OCI-LY1 (cell line): ENCODE measurements around the gene GFI1B.

ENCODE experiments used
- H2AFZ ChIP-seq: fragments of 200-600 bp; sonication (generic), shearing (Covaris generic); 2 replicates; pipeline ENCODE4 v1.6.0; 2014; ENCODE audit warnings: antibody characterized with exemption, mild to moderate bottlenecking, low read length
- H3F3A ChIP-seq: fragments of 200-600 bp; sonication (generic), shearing (Covaris generic); 2 replicates; pipeline ENCODE4 v1.6.0; 2014; ENCODE audit warnings: mild to moderate bottlenecking, antibody characterized with exemption, low read length, moderate library complexity; ENCODE audit not compliant: insufficient read depth
- H3K27ac ChIP-seq: fragments of 200-600 bp; sonication (generic); 2 replicates; pipeline ENCODE4 v1.5.1; 2014; ENCODE audit warnings: low read length, mixed run types, mild to moderate bottlenecking, low read depth; ENCODE audit not compliant: poor library complexity, severe bottlenecking
- H3K27me3 ChIP-seq: fragments of 200-600 bp; sonication (generic); 2 replicates; pipeline ENCODE4 v1.6.0; 2014; ENCODE audit warnings: antibody characterized with exemption, mild to moderate bottlenecking, low read length, moderate library complexity; ENCODE audit not compliant: insufficient read depth
- H3K36me3 ChIP-seq: fragments of 200-600 bp; sonication (generic); 2 replicates; pipeline ENCODE4 v1.6.1; 2014; ENCODE audit warnings: mild to moderate bottlenecking, antibody characterized with exemption, low read length, moderate library complexity, mixed read lengths; ENCODE audit not compliant: insufficient read depth
- H3K4me1 ChIP-seq: fragments of 200-600 bp; sonication (generic); 2 replicates; pipeline ENCODE4 v1.5.1; 2014; ENCODE audit warnings: mild to moderate bottlenecking, low read length, moderate library complexity; ENCODE audit not compliant: insufficient read depth, severe bottlenecking
- H3K4me2 ChIP-seq: fragments of 200-600 bp; sonication (generic), shearing (Covaris generic); 2 replicates; pipeline ENCODE4 v1.6.1; 2014; ENCODE audit warnings: low read length
- H3K4me3 ChIP-seq: fragments of 200-600 bp; sonication (generic); 2 replicates; pipeline ENCODE4 v1.5.1; 2014; ENCODE audit warnings: low read length, low read depth, mild to moderate bottlenecking, mixed read lengths; ENCODE audit not compliant: poor library complexity, severe bottlenecking
- H3K79me2 ChIP-seq: fragments of 200-600 bp; shearing (Covaris generic); 2 replicates; pipeline ENCODE4 v1.6.1; 2016; ENCODE audit warnings: mixed run types, low read length, mixed read lengths; ENCODE audit not compliant: insufficient read depth
- H3K9ac ChIP-seq: fragments of 200-600 bp; sonication (generic), shearing (Covaris generic); 2 replicates; pipeline ENCODE4 v1.6.1; 2014; ENCODE audit warnings: mild to moderate bottlenecking, low read length, mixed read lengths
- H3K9me2 ChIP-seq: fragments of 200-600 bp; sonication (generic), shearing (Covaris generic); 2 replicates; pipeline ENCODE4 v1.6.1; 2014; ENCODE audit warnings: low read depth, mild to moderate bottlenecking, low read length, mixed read lengths
- H3K9me3 ChIP-seq: fragments of 200-600 bp; shearing (Covaris generic); 2 replicates; pipeline ENCODE4 v1.6.1; 2014; ENCODE audit warnings: low read length, mixed read lengths
- H4K20me1 ChIP-seq: fragments of 200-600 bp; sonication (generic), shearing (Covaris generic); 2 replicates; pipeline ENCODE4 v1.6.0; 2016; ENCODE audit warnings: mild to moderate bottlenecking, low read length; ENCODE audit not compliant: insufficient read depth
- EZH2 ChIP-seq: fragments of 200-600 bp; sonication (generic), shearing (Covaris generic); IDR thresholded peaks from 2 replicates; pipeline ENCODE4 v1.8.0; 2017; ENCODE audit warnings: borderline replicate concordance, mixed run types, mild to moderate bottlenecking, antibody characterized with exemption, low read length, moderate library complexity, mixed read lengths
- TF ChIP-seq, protein P1 (sequence below): fragments of 200-600 bp; sonication (generic), shearing (Covaris generic); IDR thresholded peaks from 2 replicates; pipeline ENCODE4 v1.5.1; 2017; ENCODE audit warnings: mild to moderate bottlenecking, antibody characterized with exemption, low read length, moderate library complexity, mixed read lengths

The GFI1B gene

DNA sequence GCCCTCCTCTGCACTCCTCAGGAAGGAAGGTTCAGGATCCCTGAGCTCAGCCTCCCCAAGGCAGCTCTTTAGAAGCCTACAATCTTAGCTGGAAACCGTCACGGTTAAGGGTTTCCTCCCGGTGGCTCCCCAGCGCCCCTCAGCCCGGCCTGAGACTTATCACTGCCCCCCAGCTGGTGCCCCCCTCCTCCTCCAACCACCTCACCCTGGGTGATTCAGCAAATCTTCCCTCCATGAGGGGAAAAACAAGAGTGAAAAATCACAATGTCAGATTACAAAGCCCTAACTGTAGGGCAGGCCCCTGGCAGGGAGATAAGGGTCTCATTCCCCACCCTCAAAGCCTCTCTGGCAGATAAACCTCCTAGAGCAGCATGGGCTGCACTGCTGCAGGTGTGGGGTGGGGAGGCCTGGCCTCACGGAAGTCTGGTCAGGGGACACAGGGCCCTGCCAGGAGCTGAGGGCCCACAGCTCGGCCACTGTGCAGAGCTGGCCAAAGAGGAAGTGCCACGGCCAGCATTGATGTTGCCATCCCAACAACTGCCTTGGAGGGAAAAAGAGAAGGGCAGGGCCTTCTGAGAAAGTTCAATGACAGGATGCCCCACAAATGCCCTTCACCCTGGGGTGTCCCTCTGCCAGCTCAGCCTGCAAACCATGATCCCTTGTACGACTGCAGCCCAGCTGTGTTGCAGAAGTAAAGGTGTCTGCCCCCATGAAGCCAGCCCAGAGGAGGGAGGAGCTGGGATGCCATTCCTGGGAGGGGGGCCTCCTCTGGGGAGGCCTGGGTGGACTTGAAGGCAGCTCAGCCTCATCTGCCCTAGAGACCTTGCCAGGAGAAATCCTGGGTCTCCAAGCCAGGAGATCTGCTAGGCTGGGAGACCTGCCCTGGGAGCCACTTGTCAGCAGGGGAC lies 25.9 kb downstream of the GFI1B start:
- Histone ChIP-seq H3K27ac (no peak overlapping the region), H3F3A (no peaks in the 10 kb centered on the region), H3K4me1 (no peaks in the 10 kb centered on the region), H2AFZ (no peak overlapping the region), H3K4me2 (no peak overlapping the region), H3K36me3 (no peaks in the 10 kb centered on the region), H3K79me2 (no peaks in the 10 kb centered on the region), H3K9me2 (no peaks in the 10 kb centered on the region), H3K27me3 (peaks cover 4% of the 10 kb centered on the region; the same call in 1 of the 2 replicates), H3K9ac (no peak overlapping the region), H4K20me1 (no peaks in the 10 kb centered on the region), H3K4me3 (no peak overlapping the region), H3K9me3 (no peaks in the 10 kb centered on the region)
- TF ChIP-seq, protein P1, sequence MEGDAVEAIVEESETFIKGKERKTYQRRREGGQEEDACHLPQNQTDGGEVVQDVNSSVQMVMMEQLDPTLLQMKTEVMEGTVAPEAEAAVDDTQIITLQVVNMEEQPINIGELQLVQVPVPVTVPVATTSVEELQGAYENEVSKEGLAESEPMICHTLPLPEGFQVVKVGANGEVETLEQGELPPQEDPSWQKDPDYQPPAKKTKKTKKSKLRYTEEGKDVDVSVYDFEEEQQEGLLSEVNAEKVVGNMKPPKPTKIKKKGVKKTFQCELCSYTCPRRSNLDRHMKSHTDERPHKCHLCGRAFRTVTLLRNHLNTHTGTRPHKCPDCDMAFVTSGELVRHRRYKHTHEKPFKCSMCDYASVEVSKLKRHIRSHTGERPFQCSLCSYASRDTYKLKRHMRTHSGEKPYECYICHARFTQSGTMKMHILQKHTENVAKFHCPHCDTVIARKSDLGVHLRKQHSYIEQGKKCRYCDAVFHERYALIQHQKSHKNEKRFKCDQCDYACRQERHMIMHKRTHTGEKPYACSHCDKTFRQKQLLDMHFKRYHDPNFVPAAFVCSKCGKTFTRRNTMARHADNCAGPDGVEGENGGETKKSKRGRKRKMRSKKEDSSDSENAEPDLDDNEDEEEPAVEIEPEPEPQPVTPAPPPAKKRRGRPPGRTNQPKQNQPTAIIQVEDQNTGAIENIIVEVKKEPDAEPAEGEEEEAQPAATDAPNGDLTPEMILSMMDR = no peak
- TF ChIP-seq EZH2 = no peak

DNA sequence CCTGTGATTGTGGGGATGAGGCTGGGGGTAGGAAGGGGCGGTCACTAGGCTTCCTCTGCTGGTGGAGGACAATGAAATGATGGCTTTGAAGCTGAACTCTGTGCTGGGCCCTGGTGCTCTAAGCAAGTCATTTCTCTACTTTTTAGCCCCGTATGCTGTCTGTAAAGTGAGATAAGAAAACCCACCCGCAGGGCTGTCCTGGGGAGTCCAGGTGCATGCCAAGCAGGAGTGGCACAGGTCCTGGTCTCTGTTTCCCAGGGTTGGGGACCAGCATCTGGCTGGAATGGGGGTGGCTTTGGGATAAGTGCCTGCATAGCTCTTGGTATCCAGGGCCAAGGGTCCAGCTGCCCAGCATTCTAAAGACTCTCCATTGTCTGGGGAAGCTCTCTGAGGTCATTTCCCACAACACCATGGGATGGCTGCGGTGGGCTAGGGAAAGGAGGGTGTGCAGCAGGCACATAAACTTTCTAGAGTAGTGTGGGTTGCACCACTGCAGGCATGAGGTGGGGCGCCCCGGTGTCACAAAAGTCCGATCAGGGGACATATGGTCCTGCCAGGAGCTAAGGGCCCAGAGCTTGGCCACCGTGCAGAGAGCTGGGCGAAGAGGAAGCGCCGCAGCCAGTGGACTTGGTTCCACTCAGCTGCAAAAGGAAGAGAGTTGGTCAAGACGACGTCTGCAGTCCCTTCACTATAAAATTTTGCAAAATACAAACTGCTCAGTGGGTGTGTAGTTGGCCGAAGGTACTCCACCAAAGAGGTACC lies 26.7 kb downstream of the GFI1B start:
- no peak overlapping the region for H2AFZ ChIP-seq
- H3K4me2 ChIP-seq = no peak overlapping the region
- no peaks in the 10 kb centered on the region for H3K4me1 ChIP-seq
- TF ChIP-seq EZH2 = no peak
- TF ChIP-seq, protein P1 = no peak
- H4K20me1 ChIP-seq = no peaks in the 10 kb centered on the region
- H3K27ac ChIP-seq = no peak overlapping the region
- H3K36me3 ChIP-seq = no peaks in the 10 kb centered on the region
- H3K9ac ChIP-seq = no peak overlapping the region
- no peaks in the 10 kb centered on the region for H3K27me3 ChIP-seq
- no peak overlapping the region for H3K4me3 ChIP-seq
- no peaks in the 10 kb centered on the region for H3F3A ChIP-seq
- H3K9me3 ChIP-seq = no peaks in the 10 kb centered on the region
- H3K9me2 ChIP-seq = no peaks in the 10 kb centered on the region
- no peaks in the 10 kb centered on the region for H3K79me2 ChIP-seq

DNA sequence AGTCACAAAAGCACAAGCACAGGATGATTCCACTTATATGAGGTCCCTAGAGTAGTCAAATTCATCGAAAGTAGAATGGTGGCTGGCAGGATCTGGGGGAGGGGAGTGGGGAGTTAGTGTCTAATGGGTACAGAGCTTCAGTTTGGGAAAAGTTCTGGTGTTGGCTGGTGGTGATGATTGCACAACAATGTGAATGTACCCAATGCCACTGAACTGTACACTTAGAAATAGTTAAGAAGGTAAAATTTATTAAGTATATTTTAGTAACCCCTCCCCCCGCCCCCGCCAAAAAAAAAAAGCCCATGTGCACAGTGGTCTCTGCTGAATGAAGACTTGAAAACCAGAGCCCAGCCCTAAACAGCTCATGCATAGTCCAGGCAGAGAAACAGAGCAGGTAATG lies 27.5 kb downstream of the GFI1B start:
- H3K9me3 ChIP-seq = no peaks in the 10 kb centered on the region
- no peak overlapping the region for H3K4me2 ChIP-seq
- no peak overlapping the region for H3K9ac ChIP-seq
- H3K79me2 ChIP-seq = no peaks in the 10 kb centered on the region
- no peak overlapping the region for H3K27ac ChIP-seq
- H3K27me3 ChIP-seq = no peaks in the 10 kb centered on the region
- no peaks in the 10 kb centered on the region for H3K4me1 ChIP-seq
- H3K4me3 ChIP-seq = no peak overlapping the region
- TF ChIP-seq EZH2 = no peak
- TF ChIP-seq, protein P1 = no peak
- H3F3A ChIP-seq = no peaks in the 10 kb centered on the region
- no peaks in the 10 kb centered on the region for H3K9me2 ChIP-seq
- H4K20me1 ChIP-seq = no peaks in the 10 kb centered on the region
- no peak overlapping the region for H2AFZ ChIP-seq
- no peaks in the 10 kb centered on the region; the same call in 1 of the 2 replicates for H3K36me3 ChIP-seq
